ENCODE data around the gene CSRNP3.
"Not testable (repeated sequence)": the region's sequence is repeated elsewhere in the genome, so short reads cannot be mapped to it uniquely, and the experiment has no call there.

Gene CSRNP3

DNA sequence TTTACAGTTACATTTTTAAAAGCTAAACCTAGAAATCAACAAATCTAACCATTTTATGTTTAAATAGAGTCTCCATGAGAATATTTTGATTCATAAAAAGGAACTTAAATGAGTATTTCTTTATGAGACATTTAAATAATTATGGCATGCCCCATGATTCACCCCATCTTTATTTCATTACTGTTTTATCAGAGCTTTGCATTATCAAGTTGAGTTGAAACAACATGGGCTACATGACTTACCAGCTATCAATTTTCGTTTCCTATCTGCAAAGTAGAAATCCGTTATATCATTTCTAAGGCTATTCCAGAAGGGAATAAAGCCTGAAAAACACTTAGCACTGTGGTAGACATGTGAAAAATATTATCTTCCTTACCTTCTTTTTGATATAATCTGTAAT, 163.1 kb downstream of the CSRNP3 start:
- no peak for DNase-seq (ENCODE audit: low spot score)

DNA sequence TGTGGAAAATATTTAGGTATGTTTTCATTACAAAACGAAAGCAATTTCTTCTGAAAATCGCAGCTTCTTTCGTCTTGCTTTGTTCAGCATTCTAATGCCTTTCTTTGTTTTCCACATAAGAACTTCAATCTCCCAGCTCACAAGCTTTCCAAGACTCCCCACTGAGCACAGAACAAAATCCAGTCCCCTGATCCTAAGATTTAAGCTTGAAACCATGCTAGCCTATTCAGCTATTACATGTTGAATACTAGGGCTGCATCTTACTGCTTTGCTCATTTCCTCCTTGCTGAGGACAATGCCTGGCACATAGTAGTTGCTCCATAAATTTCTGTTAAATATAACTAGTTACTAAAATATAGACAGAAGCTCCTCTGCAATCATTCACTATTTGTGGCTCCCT, 163.9 kb downstream of the CSRNP3 start:
- DNase-seq (ENCODE audit: low spot score), result no peak

DNA sequence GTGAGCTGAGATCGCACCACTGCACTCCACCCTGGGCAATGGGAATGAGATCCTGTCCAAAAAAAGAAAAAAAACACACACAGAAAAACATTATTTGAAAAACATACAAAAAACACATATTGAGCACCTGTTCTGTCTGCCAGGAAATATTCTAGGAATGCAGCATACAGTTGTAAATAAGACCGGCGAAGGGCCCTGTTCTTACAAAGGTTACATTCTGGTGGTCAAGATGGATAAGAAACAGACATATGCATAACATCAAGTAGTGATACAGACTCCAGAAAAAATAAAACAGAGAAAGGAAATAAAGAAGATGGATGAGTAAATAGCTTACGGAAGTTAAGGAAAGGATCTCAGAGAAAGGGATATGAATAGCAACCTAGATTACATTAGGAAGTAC, 164.8 kb downstream of the CSRNP3 start:
- DNase-seq (ENCODE audit: low spot score), result no peak

DNA sequence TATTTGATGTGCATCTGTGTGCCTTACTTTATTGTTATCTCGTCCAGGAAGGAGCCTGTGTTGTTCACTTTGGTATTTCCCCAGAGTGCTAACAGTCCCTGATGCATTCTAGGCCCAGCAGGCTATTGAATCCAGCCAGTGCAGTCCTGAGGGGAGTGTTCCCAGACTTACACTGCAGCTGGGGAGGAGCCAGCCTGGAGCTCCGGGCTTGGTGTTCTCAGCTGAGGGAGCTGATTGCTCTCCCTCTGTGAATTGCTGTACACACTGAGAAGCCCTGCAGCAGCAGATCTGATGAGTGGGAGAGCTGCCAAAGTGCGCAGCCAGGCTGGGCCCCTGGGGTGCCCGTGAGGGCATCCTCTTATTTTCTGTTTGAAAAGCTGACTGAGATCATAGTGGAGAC, 165.4 kb downstream of the CSRNP3 start:
- DNase-seq (ENCODE audit: low spot score), result peak; percentile 40

DNA sequence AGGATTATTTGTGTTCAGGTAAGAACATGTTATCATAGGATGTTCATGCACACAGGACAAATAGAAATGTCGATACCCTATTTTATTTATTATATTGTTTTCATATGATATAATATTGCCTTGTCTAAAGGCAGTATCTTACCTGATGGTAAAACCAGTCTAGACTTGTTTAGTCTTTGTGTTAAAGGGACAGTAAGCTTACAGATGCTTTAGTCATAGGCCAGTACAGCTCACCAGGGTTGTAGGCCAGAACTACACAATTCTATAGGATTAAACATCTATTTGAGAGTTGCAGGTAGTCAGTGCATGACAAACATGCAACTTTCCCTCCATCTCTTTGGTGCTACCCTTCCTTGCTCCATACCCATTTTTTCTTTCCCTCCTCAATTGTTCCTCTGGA, 166.0 kb downstream of the CSRNP3 start:
- no peak for DNase-seq (ENCODE audit: low spot score)

DNA sequence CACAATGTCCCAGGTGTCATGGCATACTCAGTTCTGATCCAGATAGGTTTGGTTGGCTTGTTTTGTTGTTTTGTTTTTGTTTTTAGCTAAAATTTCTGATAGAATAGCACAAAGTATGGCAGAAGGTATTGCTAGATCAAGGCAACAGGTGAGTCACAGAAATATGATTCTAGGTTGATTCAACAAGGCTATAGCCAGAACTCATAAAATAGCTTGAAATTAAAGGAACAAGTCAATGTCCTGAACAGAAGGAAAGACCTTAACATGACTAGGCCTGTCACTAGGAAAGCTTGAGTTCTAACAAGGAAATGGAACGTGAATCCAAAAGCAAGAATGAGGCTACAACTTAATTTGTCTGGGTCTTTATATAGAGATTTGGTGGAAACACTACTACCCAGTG, 167.5 kb downstream of the CSRNP3 start:
- DNase-seq (ENCODE audit: low spot score), result no peak

DNA sequence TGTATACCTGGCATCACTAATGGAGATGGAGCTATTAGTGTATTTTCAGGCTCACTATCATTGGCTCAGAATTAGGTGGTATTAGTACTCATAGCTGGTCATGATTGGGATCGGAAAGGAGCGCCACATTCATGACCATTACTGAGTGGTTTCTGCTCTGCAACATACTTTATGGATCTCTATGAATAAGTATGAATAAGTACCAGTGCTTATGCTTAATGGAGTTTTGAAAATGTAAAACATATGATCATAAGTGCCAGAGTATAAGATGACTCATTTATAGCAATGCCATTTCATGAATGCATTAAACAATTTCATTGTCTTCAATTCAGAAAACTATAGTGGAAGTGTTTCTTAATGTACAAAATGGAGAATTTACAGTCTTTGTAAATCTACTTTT, 167.9 kb downstream of the CSRNP3 start:
- DNase-seq (ENCODE audit: low spot score), result no peak

DNA sequence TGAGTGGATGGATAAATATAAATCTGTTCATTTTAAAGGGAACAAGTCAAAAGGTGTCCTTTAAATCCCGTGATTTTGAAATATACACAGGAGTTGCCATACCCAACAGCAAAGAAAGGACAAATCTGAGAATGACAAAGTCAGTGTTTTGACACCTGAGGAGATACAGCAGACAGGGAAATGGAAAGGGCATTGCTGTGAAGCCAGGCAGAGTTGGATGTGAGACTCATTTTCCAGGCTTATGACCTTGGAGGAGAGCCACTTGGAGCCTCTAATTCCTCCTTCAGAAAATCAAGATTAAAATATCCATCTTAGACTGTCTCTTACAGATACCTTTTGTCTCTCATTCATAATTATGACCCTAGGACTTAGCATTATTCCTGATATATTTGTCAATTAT, 170.0 kb downstream of the CSRNP3 start:
- DNase-seq (ENCODE audit: low spot score), result no peak

DNA sequence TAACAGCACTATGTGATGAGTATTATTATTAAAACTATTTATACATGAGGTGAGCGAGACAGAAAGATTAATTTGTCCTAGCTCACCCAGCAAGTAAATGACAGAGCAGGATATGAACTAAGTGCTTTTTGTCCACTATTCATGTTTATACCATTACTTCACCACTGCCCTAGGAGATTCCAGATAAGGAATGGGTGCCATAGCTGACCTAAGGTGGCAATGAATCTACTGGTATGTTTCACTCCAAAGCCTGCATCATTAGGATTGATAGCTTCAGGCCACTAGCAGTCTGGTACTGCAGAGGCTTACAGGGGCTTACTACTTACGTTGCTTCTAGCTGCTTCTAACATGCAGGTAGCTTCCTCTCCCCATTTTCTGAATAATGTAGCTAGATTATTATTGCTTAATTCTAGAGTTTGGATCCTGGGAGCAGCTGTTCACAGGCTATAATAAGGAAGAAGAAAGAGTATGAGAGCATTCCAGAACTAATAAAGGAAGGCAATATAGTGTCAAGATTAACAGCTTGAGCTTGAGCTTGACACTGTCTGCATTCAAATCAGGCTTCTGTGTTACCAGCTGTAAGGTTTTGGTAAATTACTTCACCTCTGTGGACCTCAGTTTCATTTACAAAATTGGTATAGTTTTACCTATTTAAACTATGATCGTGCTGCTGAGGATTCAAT, 170.9 kb downstream of the CSRNP3 start:
- no peak for DNase-seq (ENCODE audit: low spot score)

DNA sequence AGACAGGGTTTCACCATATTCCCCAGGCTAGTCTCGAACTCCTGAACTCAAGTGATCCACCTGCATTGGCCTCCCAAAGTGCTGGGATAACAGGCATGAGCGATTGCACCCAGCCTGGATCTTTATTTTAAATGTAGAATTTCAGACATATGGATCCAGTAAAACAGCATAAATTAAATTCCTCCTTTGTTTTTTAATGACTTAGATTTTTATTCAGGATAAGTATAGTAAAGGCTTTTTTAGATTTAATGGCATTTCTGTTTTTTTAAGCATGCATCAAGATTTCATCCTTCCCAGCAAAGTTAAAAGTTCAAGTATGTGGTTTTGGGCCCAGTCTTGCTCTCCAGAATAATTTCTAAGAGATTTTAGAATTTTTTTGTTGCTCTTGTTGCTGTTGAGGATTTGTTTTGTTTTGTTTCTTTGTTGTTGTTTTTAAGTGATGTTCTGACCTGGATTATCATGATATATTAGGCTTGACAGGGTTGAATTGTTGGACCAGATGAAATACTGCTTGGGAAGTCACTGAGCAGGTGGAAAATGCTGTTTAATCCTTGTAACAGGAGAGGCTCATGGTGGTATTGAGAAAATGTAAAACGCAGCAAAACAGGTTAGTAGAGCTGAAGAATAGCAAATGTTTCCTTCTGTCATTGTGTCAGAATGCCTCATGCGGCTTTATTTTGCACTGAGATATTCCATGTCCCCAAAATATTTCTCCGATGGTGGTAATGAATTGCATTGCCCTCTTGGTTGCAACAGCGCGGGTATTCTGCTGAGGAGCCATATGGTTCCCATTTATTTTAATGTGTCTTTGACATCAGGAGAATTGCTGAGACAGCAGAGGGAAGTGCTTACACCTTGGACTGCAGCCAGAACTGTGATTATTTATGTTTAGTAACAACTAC, 176.7 kb downstream of the CSRNP3 start:
- DNase-seq (ENCODE audit: low spot score), result peak; percentile 78

DNA sequence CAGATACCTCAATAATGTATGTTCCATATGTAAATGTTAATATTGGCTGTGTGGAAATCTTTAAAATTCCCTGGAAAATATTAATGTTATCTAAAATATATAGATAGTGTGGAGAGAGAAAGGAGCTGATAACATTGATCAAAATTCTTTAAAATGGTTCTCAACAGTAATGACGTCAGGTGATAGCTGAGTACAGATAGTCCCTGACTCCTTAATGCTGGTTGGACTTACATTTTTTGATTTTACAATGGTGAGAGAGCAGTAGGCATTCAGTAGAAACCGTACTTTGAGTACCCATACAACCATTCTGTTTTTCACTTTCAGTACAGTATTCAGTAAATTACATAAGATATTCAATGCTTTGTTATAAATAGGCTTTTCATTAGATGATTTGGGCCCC, 177.9 kb downstream of the CSRNP3 start:
- no peak for DNase-seq (ENCODE audit: low spot score)

DNA sequence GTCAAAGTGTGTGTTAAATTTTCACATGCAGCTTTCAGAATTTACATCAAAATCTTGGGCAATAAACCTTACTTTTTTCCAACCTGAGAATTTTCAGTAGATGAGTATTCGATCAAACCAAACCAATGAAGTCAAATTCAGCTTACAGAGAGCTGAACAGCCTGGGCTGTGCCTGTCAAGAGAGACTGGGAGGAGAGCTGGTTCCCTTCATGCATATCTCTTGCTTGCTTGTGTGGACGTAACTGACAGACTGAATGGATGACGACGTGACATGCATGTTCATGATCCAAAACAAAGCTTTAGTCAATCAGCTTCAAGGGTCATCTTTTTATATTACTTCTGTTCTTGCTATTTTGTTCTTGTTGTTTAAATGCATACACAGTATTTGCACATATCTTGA, 179.3 kb downstream of the CSRNP3 start:
- DNase-seq (ENCODE audit: low spot score), result peak; percentile 43

DNA sequence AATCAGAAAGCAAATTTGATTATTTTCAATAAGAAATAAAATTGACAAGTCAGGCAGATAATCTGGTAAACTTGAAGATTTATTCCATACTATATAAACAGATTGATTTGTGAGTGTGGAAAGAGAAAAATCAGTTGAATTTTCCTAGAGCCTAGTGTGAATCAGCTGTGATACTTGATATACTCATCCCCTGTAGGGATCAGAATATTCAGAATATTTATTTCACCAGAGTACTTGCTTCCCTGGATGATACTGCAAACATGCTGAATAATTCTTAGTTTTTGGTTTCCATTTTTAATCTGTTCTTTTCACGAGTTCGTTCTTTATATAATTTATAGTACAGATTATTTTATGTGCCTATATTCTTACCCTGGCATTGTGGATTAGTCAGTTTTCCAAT, 181.7 kb downstream of the CSRNP3 start:
- no peak for DNase-seq (ENCODE audit: low spot score)

DNA sequence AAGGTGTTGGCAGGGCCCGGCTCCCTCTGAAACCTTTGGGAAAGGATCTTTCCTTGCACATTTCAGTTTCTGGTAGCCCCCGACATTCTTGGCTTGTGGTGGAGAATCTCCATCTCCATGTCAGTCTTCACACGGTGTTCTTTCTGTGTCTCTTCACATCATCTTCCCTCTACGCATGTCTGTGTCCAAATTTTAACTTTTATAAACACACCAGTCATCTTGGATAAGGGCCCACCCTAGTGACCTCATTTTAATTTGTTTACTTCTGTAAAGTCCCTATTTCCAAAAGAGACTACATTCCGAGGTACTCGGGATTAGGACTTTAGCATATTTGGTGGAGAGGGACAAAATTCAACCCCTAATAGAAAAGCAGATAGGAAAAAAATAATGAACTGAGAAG, 186.2 kb downstream of the CSRNP3 start:
- no peak for DNase-seq (ENCODE audit: low spot score)

DNA sequence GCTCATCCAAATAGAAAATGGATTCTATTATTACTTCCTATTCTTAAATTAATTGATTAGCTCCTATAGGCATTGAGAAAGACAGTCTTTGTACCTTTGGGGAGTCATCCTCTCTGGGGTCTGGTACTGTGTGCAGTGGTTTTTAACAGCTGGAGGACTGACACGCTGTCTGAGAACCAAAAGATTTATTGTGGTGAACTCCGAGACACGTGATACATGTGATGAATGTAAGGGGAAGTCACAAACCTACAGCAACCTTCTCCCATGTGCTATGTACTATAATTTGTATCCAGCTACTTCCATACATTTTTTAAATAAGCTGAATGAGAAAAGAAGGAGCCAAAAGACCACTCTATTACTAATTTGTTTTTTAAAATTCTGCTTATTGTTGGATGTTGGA, 190.9 kb downstream of the CSRNP3 start:
- no peak for DNase-seq (ENCODE audit: low spot score)

DNA sequence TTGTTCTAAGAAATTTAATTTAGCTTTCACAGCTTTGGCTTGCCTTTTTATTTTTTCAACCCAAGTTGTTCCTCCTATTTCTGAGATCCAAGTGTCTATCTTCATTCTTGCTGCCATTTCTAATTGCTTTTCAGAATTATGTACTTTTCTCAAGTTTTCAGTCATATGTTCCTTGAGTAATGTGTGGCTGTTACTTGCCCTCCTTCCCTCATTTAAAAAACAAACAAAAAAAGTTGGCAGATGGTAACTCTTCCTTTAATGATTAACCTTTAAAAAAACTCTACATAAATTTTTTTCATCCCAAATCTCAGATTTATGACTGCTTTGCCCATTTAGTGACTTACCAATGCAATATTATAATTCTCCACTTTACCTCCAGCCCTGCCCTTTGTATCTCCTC, 193.2 kb downstream of the CSRNP3 start:
- no peak for DNase-seq (ENCODE audit: low spot score)

DNA sequence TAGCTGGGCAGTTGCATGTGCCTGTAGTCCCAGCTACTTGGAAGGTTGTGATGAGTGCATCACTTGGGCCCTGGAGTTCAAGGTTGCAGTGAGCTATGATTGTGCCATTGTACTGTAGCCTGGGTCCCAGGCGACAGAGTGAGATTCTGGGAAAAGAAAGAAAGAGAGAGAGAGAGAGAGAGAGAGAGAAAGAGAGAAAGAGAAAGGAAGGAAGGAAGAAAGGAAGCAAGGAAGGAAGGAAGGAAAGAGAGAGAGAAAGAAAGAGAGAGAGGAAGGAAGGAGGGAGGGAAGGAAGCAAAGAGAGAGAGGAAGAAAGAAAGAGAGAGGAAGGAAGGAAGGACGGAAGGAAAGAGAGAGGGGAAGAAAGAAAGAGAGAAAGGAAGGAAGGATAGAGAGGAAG, 196.1 kb downstream of the CSRNP3 start:
- DNase-seq (ENCODE audit: low spot score), result no peak

DNA sequence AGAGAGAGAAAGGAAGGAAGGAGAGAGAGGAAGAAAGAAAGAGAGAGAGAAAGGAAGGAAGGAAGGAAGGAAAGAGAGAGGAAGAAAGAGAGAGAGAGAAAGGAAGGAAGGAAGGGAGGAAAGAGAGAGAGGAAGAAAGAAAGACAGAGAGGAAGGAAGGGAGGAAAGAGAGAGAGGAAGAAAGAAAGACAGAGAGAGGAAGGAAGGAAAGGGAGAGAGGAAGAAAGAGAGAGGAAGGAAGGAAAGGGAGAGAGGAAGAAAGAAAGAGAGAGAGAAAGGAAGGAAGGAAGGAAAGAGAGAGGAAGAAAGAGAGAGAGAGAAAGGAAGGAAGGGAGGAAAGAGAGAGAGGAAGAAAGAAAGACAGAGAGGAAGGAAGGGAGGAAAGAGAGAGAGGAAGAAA, 196.6 kb downstream of the CSRNP3 start:
- not testable (repeated sequence) for DNase-seq (ENCODE audit: low spot score)

DNA sequence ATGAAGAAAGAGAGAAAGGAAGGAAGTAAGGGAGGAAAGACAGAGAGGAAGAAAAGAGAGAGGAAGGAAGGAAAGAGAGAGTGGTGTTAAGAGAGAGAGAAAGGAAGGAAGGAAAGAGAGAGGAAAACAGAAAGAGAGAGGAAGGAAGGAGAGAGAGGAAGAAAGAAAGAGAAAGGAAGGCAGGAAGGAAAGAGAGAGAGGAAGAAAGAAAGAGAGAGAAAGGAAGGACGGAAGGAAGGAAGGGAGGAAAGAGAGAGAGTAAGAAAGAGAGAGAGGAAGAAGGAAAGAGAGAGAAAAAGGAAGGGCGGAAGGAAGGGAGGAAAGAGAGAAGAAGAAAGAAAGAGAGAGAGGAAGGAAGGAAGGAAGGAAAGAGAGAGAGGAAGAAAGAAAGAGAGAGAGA, 197.1 kb downstream of the CSRNP3 start:
- DNase-seq (ENCODE audit: low spot score), result no peak

DNA sequence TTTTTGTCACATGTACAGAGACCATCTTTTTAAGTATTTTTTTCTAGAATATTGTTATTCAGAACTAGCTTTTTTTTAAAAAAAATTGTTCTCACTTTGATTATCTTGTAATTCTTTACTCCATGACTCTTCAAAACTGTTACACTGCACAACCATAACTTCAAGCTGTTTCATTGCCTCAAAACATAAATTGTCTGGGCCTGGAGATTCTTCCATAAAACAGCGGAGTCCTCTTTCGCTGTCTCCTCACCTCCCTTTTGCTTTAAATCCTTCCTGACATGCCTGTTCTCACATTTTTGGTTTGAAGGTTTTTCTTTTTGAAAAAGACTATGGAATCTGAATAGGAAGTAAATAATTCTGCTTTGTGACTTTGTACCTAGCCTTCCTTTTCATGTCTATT, 197.9 kb downstream of the CSRNP3 start:
- no peak for DNase-seq (ENCODE audit: low spot score)

DNA sequence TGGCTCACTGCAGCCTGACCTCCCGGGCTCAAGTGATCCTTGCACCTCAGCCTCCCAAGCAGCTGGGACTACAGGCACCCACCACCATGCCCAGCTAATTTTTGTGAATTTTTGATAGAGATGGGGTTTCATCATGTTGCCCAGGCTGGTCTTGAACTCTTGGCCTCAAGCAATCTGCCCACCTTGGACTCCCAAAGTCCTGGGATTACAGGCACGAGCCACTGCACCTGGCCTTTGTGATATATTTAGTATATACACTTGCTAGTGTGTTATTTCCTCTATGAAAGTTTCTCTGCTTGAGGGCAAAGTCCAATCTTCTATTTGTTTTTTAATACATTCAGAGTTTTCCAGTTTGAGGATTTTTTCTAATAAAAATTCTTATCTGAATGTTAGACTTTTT, 205.3 kb downstream of the CSRNP3 start:
- no peak for DNase-seq (ENCODE audit: low spot score)

DNA sequence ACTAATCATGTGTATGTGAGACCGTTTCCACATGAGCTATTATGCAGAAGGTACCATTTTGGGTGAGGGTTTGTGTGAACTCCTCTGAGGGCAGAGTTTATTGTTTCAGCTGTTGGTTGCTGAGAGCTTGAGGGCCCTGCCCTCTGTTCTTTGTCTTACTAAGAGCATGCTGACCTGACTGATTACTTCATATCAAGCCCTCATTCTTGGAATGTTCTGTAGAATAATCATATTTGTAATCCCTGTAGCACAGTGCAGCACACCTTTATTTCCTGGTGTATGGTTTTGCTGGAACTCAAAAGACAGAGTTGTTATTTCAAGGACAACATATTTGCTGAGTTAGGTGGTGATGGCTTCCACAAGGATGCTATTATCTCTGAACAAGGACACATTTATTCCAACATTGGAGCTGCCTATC, 206.1 kb downstream of the CSRNP3 start:
- no peak for DNase-seq (ENCODE audit: low spot score)

DNA sequence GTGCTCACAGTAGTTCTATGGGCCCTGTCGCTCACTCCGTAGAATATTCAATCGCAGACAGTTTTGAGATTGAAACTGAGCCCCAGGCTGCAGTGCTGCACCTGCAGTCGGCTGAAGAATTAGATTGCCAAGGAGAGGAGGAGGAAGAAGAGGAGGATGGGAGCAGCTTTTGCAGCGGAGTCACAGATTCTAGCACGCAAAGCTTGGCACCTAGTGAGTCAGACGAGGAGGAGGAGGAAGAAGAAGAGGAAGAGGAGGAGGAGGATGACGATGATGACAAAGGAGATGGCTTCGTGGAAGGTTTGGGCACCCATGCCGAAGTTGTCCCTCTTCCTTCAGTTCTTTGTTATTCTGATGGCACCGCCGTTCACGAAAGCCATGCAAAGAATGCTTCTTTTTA, 209.4 kb downstream of the CSRNP3 start:
- no peak for DNase-seq (ENCODE audit: low spot score)
